HG02763 (cell line): Measurements from ENCODE around the gene AMBRA1.
A peak's percentile ranks its signal among the peaks of the same experiment; 100 is the strongest.
"Not testable (repeated sequence)": the region's sequence is repeated elsewhere in the genome, so short reads cannot be mapped to it uniquely, and the experiment has no call there.

ENCODE experiments used
- ATAC-seq: cut with Tn5 transposase; IDR thresholded peaks from one replicate; pipeline ENCODE4 v1.9.1; 2021; ENCODE audit warnings: mild to moderate bottlenecking, moderate library complexity; ENCODE audit not compliant: unreplicated experiment

The AMBRA1 gene

DNA sequence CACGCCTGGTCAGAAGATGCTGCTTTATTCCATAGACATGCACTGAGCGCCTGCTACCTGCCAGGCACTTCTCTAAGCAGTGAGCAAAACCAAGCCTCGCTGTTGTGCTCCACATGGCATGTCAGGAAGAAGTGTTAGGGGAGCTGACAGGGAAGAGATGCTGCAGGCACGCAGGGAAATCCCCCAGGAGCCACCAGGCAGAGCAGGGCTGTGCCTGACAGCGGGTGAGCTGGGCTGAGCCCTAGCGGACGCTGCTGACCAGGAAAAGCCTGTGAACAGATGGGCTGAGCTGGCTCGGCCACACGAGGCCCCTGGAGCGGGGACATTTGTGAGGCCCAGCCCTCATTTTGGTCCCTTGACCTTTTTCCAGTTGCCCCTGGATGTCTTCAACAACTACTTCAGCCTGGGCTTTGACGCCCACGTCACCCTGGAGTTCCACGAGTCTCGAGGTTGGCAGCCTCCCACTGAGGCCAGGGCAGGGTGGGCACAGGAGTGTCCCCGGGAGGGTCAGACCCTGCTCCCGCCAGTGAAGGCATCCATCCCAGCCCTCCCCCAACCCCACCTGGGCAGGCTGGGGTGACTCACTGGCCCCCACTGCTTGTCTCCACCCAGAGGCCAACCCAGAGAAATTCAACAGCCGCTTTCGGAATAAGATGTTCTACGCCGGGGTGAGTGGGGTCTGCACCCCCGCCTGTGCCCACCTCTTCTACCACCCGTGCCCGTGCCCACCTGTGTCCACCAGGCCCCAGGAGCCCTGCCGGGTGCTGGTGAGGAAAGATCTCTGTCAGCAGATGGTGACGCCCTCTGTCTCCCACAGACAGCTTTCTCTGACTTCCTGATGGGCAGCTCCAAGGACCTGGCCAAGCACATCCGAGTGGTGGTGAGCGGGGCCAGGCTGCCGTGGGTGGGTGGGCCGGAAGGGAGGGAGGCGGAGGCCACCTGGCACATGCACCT lies 219.8 kb downstream of the AMBRA1 start:
- ATAC-seq = no peak

DNA sequence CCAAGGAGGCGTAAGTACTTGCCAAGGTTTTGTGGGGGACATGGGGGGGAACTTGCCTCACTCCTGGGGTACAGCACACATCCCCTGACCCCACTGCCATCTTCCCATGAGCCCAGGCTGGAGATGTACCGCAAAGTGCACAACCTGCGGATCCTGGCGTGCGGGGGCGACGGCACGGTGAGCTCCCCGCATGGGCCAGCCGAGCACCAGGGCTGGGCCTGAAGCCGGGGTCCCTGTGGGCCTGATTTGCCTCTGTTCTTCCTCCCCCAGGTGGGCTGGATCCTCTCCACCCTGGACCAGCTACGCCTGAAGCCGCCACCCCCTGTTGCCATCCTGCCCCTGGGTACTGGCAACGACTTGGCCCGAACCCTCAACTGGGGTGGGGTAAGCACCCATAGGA lies 221.3 kb downstream of the AMBRA1 start:
- ATAC-seq = not testable (repeated sequence)

DNA sequence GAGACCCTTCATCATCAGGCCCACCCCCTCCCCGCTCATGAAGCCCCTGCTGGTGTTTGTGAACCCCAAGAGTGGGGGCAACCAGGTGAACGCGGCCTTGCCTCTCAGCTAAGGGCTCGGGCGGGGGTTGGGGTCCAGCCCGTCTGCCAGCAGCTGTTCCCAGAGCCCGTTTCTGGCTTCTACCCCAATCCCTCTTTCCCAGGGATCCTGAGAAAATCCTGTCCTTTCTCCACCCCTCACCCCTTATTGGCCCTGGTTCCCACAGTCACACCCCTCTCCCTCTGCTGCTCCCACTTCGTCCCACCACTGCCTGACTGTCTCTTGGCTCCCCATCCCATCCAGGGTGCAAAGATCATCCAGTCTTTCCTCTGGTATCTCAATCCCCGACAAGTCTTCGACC lies 221.7 kb downstream of the AMBRA1 start:
- no peak for ATAC-seq

DNA sequence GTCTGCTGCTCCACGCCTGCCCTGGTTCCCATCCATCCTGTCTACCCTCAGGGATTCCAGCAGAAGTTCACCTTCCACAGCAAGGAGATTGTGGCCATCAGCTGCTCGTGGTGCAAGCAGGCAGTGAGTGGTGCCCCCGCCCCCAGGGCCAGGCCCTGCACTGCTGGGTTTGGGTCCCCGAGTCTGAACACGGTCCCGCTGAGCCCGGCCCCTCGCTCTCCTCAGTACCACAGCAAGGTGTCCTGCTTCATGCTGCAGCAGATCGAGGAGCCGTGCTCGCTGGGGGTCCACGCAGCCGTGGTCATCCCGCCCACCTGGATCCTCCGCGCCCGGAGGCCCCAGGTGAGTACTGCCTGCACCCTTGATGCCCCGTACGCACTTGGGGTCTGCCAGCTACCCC lies 222.6 kb downstream of the AMBRA1 start:
- ATAC-seq = not testable (repeated sequence)

- ATAC-seq = no peak
These were observed 223.6 kb downstream of the AMBRA1 start for GRCh38 chr11:46370253-46370652.

DNA sequence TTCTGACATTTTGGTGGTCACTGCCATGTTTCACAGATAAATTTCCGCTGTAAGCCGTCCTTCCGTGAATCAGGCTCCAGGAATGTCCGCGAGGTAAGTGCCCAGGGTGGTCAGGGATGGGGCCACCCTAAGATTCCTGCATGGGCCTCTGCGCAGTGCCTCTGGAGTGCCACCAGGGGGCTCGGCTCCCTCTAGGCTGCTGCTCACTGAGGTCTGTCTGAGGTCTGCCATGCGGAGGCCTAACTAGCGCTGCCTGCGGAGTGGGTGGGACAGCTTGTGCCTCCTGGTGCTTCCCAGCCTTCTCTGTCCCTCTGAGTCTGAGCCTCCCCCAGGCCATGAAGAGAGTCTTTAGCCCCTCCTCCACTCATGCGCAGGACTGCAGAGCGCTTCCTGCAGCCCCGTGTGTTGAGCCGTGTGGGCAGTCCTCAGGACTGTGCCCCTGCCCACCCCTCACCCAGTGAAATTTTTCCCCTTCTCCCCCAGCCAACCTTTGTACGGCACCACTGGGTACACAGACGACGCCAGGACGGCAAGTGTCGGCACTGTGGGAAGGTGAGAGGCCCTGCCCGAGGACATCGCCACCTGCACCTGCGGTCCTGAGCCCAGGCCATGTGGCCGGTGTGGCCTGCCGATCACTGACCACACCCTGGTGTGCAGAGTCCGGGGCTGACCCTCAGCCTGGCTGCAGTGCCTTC lies 224.2 kb downstream of the AMBRA1 start:
- no peak for ATAC-seq

DNA sequence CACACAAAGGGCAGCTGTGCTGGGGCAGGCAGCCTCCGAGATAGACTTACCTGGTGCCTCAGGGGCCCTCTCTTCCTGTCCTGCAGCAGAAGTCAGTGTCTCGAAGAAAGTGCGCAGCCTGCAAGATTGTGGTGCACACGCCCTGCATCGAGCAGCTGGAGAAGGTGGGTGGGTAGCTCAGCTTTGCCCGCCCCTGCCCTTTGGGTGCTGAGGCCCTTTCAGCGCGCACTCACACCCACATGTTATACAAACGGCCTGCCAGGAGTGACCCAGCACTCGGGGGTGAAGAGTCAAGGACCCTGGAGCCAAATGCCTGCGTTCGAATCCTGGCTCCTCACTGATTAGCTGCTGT lies 225.9 kb downstream of the AMBRA1 start:
- ATAC-seq = no peak

- peak; percentile 44 for ATAC-seq
These were observed 226.4 kb downstream of the AMBRA1 start for GRCh38 chr11:46367244-46367915.

DNA sequence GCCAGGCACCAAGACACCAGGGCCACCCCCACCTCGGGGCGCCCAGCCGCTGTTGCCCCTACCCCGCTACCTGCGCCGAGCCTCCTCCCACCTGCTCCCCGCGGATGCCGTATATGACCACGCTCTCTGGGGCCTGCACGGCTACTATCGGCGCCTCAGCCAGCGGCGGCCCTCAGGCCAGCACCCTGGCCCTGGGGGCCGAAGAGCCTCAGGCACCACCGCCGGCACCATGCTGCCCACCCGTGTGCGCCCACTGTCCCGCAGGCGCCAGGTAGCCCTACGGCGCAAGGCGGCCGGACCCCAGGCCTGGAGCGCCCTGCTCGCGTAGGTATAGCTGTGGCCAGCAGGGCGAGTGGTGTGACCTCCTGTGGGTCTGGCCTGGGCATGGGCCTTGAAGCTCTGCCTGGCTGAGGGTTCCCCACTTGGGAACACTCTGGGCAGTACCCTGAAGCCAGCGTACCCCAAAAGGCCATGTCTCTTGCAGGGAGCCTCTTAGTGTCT lies 227.1 kb downstream of the AMBRA1 start:
- ATAC-seq = no peak

- no peak for ATAC-seq
These were observed 227.6 kb downstream of the AMBRA1 start for GRCh38 chr11:46366260-46366659.

GRCh38 chr11:46364791-46365190 lies 229.0 kb downstream of the AMBRA1 start:
- ATAC-seq = no peak

GRCh38 chr11:46364056-46364455 lies 229.8 kb downstream of the AMBRA1 start:
- no peak for ATAC-seq

DNA sequence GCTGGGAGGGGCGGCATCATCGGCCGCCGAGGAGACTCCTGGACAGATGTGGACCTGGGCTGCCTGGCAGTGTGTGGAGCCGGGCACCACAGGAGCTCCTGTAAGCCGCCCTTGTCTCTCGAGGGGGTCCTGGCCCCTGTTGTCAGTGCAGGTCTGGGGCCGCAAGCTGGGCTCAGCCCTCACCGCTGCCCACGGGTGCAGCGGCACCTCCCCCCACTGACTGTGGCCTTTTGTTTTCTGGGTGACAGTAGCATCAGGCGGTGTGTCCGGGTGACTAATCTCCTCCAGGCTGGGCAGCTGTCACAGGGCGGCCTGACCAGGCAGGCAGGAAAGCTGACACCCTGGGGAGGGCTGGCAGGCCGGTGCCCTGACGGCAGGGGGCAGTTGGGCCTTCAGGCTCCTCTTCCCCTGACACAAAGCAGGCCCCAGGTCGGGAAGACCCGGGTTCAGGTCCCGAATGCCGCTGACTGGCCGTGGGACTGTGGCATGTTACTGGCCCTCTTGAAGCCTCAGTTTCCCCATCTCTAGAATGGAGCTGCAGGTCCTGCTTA lies 230.3 kb downstream of the AMBRA1 start:
- no peak for ATAC-seq

DNA sequence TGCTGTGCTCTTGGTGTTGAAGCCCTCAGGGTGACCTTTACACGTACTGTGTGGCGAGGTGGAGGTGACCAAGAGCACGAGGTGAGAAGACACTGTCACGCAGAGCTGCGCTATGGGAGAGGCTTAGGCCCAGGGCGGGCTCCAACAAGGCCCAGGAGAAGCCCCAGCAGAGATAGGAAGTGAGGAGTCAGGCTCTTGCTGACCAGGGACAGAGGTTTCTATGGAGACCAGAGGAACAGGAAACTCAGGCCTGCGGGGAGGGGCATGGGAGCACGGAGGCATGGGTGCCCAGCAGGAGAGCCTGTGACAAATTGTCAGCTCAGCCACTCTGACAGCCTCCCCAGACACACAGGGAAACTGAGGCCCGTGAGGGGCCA lies 230.8 kb downstream of the AMBRA1 start:
- no peak for ATAC-seq

- ATAC-seq = no peak
These were observed 231.4 kb downstream of the AMBRA1 start for GRCh38 chr11:46362156-46363030.

- ATAC-seq = peak; percentile 85
These were observed 232.3 kb downstream of the AMBRA1 start for GRCh38 chr11:46361283-46362155.

DNA sequence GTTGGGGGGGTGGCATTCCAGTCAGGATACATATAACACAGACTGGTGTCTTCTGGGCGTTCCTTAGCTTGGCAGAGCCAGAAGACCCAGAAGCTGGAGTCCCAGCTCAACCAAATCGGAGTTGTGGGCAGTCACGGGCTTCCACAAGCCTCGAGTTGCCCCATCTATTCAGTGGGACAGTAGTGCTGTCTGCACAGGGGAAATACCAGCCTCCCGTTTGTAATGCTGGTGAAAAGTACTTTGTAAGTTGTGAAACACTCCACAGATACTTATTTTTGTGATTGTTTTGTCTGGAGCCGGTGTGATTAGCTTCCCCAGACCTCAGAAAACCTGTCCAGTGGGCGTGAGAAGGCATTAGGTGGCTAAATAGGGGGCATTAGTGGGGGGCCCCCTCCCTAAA lies 232.9 kb downstream of the AMBRA1 start:
- no peak for ATAC-seq

GRCh38 chr11:46359953-46360352 lies 233.9 kb downstream of the AMBRA1 start:
- ATAC-seq = no peak

DNA sequence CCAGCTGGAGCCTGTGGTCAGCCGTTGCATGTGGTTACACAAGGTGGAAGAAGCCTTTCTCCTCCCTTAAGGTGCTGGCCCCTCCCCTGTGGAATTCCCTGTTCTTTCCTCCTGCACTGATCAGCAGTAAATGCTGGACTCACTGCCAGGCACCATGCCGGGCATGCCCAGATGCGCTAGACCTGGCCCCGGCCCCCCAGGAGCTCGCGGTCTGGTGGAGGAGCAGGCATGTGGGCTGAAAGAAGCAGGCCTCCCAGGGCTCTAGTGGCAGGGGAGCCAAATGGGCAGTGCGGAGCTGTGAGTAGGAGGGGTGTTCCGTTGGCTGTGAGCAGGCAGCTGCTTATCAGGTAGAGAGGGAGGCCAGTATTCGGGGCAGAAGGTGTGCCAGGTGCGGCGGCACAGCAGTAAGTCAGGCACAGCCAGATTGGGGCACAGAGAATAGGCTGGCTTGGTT lies 236.3 kb downstream of the AMBRA1 start:
- no peak for ATAC-seq
